ENCODE data around the gene ARID1B.

ARID1B gene

DNA sequence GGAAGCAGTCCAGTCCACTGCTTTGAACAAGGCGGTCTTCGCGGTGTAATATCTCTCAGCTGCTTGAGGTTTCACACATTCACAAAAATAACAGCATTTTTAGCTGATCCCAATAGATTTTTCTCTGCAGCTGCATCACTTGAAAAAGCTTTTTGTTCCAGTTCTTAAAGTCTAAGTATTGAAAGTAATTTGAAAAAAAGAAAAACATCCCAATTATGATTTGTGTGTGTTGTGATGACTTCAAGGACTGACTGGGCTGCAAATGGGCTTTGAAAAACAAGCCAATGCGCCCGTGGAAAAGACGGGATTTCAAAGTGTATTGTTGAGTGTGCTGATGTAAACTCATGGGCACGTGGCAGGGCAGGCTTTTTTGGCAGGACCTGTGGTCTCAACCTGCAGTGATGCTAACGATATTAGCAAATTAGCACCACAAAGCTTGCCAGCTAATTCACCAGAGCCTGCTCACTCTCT lies 395.1 kb downstream of the ARID1B start:
- DNase-seq, result no peak

DNA sequence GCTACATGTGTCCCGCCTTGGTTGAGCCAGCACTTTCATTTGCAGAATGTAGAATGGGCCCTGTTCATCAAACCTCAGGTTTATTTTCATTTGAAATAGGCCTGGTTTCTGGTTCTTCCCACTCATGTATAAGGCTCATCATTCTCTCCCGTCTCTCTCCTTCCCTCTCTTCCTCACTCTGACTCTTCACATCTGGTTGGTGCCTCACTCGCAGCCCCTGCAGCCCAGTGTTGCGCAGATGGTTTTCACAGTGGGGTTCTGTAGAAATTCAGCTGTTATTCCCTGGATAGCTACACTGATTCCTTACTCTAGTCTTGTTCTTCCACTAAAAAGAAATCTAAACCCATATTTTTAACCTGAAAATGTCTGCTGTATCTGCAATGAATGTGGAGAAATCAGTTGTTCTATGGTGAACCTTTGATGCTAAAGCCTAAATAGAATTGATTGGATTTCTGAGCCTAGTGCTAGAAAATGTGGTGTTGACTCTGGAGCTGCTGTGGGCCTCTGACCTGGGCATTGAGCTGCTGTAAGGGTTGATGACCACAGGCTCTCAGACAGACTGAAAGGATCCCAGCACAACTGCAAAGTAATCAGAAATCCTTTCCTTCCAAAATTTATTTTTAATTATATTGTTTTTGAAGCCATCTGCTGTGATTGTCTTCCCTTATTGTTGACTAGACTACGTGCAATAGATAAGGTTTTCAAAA lies 395.8 kb downstream of the ARID1B start:
- no peak for DNase-seq

DNA sequence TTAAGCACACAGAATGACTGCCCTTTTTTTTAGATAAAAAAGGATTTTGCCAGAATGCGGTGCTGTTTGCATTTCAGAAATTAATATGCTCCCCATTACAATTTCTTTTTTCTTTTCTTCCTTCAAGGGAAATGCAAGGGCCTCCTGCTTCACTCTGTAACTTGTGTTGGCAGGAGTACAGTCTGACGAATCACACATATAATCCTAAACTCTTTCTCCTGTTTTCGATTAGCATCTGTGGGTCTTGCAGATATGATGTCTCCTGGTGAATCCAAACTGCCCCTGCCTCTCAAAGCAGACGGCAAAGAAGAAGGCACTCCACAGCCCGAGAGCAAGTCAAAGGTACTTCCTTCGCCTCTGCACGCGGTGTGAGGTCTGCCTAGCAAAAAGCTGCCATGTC lies 396.6 kb downstream of the ARID1B start:
- no peak for DNase-seq

DNA sequence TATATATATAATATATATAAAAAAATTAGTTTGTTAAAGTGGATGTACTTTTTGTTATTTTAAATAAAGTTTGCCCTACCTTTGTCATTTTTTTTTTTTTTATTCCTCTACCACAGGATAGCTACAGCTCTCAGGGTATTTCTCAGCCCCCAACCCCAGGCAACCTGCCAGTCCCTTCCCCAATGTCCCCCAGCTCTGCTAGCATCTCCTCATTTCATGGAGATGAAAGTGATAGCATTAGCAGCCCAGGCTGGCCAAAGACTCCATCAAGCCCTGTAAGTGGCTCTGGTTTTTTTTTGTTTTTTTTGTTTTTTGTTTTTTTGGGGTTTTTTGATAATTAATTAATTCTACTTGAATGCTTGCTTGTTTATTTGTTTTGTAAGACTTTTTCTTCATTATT lies 397.6 kb downstream of the ARID1B start:
- no peak for DNase-seq

DNA sequence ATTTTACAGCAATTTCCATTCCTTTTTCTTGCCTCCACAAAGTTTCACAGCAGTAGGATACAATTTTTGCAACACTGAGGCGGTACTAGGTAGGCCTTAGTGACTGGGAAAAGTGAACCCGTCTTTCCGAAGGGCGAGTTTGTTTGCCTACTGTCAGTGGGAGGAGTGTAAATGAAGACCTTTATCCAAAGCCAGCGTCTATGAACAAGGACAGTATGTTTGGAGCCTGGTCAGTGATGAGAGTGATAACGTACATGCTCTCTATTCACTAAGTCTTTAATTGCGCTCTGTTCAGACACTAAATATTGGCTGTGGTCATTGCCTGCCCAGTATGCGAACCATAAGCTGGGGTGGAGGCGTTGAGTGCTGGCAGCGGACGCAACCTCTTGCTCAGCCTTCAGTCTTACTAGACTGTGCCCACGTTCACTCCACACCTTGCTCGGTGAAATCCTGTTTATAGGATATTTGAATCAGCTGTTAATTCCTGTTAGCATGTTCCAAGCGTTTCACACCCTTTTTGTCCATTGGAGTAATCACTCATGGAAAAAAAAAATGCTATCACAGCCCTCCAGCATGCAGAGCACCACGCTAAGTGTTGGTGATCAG lies 400.7 kb downstream of the ARID1B start:
- DNase-seq, result no peak

DNA sequence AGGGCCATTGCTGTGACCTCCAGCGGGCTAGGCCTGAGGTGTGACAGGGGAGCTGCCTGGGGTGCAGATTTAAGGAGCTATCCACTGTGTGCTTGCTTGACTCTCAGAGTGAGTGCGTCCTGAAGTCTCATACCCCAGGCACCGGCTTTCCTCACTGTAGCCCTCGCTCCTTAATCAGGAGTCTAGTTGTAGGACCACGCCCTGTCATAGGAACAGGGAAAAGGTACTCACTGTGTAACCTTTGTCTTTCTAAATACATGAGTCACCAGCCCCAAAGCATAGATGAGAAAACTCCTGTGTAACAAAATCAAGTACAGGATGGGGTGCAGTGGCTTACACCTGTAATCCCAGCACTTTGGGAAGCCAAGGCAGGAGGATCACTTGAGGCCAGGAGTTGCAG lies 404.5 kb downstream of the ARID1B start:
- DNase-seq, result no peak

DNA sequence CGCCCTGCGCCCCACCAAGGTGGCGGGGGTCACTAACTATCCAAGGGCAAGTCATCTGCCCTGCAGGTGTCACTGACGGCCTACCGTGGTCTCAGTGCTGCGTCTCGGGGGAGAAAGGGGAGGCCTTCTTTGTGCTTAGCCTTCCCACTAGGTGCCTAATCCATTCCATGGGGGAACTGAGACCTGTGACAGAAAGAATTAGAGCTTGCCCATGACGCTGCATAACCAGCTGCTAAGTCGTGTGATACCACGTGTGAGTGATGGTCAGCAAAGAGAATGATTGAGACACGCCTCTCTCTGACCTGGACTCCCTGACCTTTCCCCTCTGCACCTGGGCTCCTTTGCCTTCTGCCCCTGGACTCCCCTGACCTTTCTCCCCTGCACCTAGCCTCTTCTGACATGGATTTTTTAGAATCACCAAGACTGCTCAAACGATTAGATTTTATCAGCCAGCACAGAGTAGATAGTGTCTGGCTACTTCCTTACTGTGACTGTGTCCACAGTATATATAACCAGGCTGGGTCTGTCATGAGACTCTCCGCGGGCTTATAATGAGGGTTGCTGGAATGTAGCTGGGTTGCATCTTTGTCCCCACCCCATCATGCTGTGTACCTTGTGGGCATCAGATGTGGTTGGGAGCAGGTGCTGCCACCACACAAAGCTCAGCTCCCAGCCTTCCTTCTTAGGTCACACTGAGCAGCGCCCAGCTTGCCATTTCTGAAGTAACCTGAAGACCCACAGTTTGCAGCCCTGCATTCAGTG lies 405.5 kb downstream of the ARID1B start:
- no peak for DNase-seq

DNA sequence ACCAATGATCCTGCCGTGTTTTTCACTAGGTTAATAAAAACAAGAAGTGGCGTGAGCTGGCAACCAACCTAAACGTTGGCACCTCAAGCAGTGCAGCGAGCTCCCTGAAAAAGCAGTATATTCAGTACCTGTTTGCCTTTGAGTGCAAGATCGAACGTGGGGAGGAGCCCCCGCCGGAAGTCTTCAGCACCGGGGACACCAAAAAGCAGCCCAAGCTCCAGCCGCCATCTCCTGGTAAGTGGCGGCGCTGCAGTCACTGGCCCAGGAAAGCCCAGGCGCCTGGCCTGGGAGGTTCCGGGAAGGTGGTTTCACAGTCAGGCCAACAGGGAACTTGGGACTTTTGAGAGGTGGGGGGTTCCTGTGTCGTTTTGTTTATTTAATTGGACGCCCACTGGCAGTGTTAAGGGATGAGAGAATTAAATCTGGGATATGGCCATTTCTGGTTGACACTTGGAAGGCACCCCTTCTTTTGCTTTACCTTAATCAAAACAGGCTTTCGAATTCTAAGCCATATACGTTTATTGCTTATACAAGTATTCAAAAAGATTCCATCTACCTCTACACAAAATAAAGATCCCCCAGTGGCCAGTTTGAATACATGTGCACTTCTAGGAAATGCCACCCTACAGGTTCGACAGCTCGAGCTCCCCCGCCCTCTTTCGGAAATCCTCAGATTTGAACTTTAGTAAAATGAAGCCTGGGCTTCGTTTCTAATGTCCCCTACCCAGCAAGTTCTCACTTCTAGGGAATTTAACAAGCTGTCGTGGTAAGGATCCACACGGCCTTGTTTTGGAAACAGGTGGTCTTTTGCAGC lies 407.2 kb downstream of the ARID1B start:
- DNase-seq, result peak; percentile 45 to 72

DNA sequence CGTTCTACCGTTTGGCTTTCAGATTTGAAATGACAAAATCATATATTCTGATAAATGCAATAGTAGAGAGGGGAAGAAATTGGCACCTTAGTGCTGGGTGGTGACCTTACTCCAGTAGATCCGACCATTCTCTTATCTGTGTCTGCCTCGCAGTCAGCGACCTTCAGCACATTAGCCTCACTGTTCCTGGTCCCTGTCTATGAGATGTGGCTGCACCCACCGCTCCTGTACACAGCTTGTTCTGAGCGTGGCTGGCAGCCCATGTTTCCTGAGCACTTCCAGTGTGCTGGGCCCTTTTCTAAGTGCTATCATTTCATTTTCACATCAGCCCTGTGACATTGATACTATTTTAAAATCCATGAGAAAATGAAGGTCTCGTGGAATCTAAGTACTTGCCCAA lies 408.0 kb downstream of the ARID1B start:
- no peak for DNase-seq

DNA sequence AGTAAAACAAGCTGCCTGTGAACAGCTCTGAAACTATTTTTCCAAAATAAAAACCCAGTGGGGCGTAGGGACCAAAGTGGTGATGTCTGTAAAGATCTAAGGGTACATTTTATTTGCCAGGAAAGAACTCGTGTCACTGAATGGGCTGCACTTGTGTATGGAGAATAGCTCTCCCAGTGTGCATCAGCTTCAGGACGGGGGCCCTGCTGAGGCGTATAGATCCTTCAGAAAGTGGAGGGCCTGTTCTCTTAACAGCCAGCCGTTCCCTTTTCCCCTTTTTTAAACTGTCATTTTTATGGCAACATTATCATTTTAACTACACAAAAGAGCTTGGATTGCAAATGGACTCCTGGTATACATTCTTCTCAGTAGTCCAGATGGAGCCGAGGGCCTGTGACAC lies 408.8 kb downstream of the ARID1B start:
- DNase-seq, result no peak

DNA sequence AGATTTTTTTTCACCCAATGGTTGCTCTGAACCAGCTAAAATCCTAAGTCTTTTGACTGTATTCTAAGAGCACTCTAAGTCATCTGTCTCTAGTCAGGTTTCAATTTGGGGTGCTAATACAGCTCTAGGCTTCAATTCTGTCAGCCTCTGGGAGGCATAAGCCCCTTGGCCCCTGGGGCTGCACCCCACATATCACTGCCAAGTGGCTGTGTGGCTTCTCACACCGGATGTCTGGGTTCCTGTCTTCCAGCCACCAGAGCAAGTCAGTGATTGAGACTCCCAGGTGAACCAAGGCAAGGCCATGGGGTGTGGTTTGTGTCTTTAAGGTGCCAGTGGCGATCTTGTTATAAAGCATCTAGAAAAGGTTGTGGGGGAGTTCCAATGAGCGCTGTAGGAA lies 409.6 kb downstream of the ARID1B start:
- DNase-seq, result peak in 1 of 2 donors; percentile 18

DNA sequence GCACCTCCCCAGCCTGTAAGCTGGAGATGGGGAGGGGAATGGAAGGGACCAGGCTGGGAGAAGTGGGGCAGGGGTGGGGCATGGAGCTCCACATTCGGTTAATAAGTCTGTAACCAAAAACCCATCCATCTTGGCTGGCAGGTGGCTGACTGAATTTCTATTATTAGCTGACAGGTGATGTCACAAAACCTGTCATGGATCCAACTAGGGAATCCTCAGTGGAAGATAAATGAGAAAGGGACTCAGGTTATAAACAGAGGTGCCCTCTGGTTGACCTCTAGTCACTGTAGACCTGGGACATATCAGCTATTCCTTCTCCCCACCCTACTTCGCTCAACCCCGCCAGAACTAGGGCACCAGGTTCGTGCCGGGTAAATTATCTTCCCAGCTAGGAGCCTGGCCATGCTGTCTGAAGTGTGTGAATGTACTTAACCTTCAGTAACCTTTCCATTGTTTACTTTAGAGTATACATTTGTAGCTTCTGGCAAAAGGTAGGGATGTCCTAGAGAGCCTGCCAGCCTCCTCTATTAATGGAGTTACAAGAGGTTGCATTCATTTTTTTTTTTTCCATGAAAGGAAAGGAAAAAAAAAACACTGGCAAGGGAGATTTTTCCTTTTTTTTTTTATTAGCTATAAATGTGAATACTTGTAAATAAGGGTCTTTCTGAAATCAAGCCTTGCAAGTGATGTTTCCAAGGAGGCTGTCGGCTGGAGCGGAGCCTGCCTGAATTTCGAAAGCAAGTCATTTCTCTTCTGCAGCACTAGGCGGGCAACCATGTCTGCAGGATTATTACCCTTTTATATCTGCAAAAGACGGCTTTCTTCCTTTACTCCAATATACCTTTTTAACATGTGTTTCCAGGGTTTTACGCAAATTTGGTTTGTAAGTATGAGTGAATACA lies 410.3 kb downstream of the ARID1B start:
- DNase-seq, result no peak

DNA sequence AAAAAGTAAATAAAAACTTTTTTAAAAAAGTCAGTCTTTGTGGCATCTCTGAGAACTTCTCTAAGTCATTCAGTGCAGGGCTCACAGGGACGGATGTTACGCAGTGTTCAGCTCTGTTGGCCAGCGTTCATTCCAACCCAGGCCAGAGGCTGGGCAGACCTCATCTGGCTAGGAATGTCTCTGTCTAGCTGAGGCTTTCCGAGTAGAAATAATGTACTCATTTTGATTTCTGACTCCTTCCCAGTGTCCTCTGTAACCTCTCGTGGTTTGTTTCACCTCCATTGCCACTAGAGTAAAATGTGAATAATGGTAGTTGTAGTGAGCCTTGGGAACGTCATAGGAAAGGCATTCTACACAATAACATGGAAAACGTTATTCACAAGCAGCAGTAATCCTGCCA lies 411.0 kb downstream of the ARID1B start:
- no peak for DNase-seq

DNA sequence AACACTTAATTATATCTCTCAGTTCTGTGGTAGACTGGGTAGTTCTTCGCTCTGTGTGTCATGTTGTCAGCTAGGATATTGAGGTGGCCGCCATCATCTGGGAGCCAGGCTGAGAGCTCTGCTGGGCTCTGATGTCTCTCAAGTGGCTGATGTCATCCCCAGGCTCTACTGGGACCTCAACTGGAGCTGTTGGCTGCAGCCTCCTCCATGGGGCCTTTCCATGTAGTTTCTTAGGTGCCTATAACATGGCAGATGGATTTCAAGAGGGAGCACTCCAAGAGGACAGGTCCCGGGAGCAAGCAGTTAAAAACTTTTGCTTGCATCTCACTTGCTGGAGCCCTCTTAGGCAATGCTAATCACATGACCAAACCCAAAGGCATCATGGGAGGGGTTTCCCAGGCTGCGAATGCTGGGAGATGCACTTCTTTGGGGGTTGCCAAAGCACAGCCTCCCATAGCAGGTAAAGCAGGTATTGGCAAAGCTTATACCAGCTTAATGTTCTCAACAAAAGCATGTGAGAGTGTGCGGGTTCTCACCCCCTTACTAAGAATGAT lies 416.3 kb downstream of the ARID1B start:
- DNase-seq, result peak in 1 of 2 donors; percentile 27

DNA sequence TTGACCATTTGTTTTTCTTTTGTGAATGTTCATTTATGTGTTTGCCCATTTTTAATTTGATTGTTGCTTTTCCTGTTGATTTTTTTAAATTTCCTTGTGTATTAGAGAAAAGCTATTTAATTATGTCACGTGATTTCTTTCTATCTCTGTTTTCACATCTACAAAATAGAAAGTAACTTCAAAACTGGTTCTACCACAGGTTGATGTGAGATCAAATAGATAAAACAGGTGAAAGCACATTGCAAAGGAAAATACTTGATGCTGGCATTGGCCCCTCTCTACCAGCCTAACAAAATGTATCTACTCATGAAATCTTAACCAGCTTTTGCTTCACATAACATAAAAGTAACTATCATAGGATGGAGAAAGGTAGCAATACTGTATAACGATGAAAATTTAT lies 416.9 kb downstream of the ARID1B start:
- peak in 1 of 2 donors; percentile 56 for DNase-seq

DNA sequence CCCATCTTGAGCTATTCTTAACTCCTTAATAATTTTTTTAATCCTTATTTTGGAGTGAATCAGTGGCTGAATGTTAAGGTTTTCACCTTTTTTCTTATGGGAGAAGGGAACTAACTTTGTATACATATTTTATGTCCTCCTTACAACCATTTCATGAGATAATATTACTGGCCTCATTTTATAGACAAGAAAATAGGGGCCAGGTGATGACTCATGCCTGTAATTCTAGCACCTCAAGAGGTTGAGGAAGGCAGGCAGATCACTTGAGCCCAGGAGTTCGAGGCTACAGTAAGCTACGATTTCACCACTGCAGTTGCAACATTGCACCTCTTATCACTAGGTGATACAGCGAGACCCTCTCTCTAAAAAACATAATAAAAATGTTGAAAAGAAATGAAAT lies 417.5 kb downstream of the ARID1B start:
- DNase-seq, result peak in 1 of 2 donors; percentile 15

DNA sequence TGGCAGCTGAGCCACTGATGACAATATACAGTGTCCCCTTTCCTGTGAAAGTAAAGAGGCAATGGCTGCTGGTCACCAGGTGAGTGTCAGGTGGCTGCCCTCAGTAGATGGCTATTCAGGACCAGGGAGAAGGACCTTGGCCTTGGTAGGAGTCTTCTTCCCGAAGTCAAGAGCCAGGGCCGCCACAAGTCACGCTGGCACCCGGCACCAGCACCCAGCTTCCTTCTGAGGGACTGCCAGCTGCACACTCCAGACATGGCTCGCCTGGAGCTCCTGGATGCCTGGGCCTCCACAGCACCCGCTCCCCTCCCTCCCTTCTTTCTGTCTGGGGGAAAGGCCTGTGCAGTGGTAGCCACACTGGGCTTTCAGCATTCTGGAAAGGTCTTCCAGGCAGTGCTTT lies 419.2 kb downstream of the ARID1B start:
- no peak for DNase-seq

DNA sequence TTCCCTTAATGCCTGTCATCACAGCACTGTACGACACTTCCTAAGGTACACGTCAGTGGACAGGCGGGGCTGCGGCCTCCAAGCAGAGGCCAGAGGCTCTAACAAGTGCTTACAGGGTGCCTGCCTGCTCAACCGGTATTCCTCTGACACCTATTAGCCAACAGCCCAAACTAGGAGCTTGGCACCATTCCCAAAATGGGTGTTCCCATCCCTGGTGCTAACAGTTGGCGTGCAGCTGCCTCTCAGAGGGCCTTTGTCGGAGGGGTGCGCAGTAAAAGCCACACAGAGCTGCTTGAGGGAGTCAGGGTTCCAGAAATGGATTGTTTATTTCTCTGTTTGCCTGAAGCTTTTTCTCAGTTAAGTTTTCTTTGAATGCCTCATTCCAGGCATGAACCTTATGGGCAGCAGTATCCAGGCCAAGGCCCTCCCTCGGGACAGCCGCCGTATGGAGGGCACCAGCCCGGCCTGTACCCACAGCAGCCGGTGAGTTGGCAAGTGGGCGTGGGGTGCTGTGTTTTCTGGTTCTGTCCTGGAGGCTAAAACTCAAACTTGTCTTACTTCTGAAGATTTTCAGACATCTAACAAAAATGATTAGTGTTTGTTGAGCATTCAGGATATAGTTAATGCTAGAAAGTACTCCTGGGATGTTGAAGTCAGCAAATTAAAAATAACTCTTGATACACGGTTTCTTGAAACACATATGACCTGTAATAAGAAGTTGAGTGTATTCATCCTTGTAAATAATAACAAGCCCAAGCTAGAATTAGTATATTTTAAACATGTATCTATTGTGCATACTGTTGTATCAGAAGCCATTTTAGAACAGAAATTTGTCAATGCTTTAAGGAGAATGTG lies 421.5 kb downstream of the ARID1B start:
- DNase-seq, result no peak

DNA sequence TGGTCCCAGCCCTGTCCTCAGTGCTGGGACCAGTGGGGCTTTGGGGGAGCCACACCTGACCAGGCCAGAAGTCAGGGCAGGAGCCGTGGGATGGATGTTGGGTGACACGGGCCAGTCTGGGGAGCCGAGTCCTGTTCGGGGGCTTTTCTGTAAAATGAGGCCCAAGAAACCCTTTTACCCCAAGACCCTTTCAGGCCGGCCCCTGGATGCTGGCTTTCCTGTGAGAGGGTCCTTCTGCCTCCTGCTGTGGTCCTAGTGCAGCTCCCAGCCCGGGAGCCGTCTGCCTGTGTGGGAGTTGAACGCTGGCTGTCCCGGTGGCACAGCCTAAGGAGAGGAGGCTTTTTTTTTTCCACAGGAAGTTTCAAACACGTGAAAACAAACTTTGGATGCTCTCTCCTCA lies 422.9 kb downstream of the ARID1B start:
- DNase-seq, result no peak

DNA sequence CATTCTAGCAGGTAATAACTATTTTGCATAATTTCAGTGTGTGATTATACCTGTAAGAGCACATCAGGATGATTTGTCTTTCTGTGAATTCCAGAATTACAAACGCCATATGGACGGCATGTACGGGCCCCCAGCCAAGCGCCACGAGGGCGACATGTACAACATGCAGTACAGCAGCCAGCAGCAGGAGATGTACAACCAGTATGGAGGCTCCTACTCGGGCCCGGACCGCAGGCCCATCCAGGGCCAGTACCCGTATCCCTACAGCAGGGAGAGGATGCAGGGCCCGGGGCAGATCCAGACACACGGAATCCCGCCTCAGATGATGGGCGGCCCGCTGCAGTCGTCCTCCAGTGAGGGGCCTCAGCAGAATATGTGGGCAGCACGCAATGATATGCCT lies 423.4 kb downstream of the ARID1B start:
- no peak for DNase-seq

DNA sequence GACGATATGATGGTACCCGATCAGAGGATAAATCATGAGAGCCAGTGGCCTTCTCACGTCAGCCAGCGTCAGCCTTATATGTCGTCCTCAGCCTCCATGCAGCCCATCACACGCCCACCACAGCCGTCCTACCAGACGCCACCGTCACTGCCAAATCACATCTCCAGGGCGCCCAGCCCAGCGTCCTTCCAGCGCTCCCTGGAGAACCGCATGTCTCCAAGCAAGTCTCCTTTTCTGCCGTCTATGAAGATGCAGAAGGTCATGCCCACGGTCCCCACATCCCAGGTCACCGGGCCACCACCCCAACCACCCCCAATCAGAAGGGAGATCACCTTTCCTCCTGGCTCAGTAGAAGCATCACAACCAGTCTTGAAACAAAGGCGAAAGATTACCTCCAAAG lies 423.9 kb downstream of the ARID1B start:
- DNase-seq, result no peak
